Hindlimb muscle (tissue), 1 donor: Measurements from ENCODE around the gene VCPKMT. TPM values are rescaled to one million over a fixed set of nuclear protein-coding genes. Genes with fewer than 3 reads are reported as not detected.
"Not testable (repeated sequence)": the region's sequence is repeated elsewhere in the genome, so short reads cannot be mapped to it uniquely, and the experiment has no call there.

ENCODE experiments used
- DNase-seq: peaks from one replicate; pipeline ENCODE4 v3.0.0-alpha.2; 2013
- polyA plus RNA-seq: library from polyadenylated mRNA; unstranded; fragments of 120-200 nt; gene quantifications from one replicate; pipeline ENCODE4 v1.2.1, GENCODE V29; 2013; ENCODE audit not compliant: insufficient read length

Gene VCPKMT
- polyA plus RNA-seq, 1 donor = 9.9 TPM

DNA sequence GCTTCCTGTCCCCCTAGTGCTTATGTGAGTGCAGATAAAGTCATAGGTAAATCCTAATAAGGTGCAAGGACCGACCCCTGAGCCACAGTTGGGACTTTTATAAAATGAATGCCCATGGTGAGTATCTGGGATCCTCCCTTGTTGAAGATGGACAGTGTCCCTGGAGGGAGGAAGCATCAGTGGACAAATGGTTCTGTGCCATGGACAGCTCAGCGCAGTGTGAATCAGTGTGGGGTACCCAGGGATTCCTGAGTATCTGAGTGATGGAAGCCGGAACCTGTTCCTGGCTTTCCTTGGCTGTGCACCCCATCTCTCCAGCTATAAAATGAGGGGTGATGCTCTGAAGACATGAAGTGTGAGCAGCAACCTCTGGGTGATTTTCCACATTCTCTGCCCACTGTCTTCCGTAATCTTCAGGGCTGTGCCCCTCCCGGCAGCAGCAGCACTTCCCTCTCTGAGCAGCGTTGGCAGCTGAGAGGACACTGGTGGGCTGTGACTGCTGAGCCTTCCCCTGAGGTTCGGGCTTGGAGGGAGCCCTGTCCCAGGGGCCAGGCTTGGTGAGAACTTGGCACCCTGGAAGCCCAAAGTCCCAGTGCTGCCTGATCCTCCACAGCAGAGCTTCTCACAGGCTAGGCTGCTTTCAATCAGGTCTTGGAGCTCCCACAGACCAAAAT is 25.0 kb downstream of the VCPKMT start:
- no peak for DNase-seq

DNA sequence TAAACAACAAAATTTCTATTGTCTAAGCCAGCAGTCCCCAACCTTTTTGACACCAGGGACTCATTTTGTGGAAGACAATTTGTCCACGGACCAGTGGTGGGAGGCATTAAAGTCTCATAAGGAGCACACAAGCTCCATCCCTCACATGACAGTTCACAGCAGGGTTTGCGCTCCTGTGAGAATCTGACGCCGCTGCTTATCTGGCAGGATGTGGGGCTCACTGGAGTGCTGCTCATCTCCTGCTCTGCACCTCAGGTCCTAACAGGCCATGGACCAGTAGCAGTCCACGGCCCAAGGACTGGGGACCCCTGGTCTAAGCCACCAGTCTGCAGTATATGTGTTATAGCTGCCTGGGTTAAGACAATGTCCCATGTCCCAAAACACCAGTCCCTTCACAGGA is 27.2 kb downstream of the VCPKMT start:
- DNase-seq = no peak

DNA sequence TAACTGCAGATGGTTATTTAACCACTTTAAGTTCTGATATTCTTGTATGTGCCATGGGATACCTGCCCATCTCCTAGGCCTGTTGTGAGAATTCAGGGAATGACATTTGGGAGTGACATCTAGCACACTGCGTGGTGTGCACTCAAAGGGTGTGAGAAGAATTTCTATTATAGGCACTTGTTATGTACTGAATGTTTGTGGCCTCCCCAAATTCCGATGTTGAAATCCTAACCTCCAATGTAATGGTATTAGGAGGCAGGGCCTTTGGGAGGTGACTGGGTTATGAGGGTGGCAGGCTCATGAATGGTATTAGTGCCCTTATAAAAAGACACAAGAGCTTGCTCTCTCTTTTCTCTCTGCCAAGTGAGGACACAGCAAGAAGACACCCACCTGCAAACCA is 27.6 kb downstream of the VCPKMT start:
- no peak for DNase-seq

DNA sequence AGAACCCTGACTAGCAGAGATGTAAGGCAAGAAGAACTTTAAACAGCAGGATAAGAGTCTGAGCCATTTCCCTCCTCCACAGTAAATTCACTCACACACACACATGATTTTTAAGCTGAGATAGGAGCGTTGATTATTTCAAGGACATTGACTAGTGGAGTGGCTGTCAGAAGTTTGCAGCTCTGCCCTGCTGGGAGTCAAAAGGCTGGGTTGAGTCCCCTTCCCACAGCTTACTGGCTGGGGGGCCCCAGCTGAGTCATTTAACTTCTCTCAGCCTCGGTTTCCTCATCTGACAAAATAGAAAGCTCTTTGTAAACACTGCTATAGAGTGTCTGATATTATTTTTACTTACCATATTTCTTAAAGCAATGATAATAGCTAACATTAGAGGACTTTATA is 28.3 kb downstream of the VCPKMT start:
- DNase-seq = no peak

DNA sequence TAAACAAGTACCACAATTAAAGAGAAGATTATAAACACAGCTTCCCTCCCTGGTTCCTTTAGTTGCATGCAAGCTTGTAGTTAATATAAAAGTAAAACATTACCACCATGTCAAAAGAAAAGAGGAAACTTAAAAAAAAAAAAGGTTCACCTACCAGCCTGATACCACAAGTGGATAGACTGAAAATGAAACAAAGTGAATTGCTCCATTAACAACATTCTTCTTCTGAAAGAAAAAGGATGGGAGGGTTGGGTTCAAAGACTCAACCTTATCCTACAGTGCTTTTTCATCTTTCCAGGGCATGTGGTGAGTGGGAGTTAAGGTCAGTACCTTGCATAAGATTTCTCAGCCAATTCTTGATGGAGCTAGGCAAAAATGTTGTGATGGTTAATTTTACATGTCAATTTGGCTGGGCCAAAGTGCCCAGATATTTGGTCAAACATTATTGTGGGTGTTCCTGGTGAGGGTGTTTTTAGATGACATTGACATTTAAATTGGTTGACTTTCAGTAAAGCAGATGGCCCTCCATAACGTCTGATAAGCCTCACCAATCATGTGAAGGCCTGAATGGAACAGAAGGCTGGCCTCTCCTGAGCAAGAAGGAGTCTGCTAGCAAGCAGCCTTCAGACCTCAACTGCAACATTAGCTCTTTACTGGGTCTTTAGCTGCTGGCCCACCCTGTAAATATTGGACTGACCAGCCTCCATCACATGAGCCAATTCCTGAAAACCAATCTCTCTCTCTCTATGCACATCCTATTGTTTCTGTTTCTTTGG is 28.8 kb downstream of the VCPKMT start:
- DNase-seq = no peak

DNA sequence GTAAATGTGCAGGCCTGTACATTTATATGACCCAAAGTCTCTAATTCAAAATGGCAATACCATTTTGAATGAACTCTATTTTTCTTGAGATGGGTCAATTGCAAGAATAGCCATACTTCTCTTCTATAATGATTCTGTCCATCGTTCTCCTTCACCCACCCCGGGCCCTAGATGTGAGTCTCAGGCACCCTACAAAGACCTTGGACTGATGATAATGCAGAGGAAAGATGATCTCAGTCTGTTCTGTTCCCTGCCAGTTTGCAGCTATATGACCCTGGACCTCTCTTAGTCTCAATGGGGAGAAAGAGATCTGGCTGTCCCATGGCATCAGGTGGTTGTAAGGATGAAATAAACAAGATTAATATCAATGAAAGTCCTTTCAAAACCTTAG is 30.1 kb downstream of the VCPKMT start:
- no peak for DNase-seq

DNA sequence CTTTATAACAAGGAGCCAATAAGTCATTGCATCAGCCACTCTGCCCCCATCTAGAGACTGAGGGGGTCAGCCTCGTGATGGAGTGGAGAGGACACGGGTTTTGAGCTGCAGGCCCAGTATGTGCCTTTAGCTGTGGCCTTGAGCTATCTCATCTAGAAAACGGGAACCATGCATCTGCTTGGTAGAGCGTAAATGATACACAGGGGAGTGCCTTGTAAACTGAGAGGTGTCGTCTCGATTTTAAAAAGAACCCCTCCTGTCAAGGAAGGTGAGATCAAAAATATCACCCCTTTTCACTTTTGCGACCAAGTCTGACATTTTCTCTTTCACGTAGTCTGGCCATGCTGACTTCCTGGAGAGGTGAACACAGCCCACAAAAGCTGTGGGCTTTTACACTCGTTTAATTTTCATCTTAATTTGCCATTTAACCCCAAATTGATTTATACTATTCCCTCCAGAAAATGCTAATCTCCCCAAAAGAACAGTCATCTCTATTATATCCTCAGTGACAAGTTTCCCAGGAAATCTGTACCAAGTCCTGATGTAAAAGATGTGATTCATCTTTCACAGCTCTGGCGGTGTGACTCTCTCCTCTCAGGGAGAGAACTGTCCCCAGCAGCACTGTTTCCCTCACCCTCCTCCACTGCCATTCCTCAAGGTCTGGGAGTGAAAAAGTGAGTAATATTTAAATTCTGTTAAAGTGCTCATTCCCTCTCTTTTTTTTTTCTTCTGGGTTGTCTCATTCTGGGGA is 30.6 kb downstream of the VCPKMT start:
- DNase-seq = no peak

DNA sequence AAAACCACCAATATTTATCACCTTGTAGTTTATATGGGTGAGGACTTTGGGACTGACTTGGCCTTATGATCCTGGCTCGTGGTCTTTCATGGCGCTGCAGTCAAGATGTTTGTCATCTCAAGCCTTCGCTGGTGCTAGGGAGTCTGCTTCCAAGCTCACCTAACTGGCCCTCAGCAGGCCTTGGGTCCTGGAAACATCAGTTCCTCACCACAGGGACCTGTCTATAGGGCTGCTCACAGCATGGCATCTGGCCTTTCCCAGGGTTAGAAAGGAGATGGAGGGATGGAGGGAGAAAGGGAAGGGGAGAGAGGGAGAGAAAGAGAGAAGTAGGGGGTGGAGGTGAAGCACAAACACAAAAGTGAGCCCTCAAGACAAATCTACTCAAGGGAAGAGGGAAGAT is 31.7 kb downstream of the VCPKMT start:
- no peak for DNase-seq

DNA sequence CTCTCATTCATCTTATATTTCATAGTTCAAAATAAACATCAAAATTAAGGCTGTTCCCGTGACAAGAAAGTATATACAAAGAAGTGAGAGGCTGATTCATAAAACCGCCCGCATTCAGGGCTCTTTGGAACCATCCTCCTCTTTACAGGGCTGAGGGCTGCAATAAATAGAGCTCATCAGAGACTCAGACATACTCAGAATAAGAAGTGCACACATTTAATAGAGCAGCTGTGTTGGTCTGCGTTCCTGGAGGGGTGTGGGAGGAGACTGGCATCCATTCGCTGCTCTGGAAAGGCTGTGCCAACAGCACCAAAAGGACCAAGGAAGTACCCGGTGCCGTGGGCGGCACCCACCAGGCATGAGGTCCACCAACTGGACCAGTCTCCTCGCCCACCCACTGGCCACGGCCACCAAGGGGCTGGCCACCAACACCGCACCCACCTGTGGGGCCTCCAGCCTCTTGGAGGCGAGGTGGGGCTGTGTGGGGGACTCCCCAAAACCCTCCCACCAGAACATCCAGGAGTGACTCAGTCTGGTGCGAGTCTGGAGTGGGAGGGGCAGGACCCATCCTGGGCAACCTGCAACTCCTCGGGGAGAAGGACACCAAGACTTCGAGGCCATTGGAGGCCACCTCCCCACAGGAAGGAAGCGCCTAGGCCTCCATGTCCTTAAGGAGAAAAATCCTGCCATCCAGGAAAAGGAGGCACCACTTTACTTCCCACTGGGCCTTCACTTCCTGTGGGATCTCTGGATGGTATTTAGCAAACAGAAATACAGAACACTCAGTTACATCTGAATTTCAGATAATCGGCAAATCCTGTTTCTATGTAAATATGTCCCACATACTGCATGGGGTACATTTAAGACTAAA is 32.7 kb downstream of the VCPKMT start:
- no peak for DNase-seq

DNA sequence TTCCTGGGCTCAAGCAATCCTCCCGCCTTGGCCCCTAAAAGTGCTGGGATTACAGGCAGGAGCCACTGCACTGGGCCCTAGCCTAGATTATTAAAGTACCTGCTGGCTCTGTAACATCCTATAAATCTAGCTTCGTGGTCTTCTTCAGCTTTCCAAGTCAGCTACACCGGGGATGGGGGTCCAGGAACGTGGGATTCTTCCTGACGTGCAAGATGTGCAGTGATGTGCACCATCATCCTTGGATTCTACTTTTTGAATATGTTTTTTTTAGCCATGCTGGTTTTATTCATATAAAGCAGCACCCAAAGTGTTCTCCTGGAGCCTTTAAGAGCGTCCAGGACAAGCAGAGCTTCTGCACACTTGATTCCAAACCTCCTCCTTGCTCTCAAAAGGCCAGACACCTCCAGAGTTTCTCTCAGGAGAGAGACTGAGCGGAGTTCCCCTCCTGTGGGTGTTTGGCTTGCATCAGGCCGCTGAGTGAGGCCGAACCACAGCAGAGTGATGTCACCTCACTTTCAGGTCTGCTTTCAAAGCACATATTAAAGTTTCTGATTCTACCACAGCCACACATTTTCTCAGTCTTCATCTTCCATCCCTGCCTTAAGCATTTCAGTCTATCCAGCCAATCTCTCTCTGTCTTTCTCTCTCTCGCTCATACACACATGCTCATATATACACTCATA is 33.4 kb downstream of the VCPKMT start:
- no peak for DNase-seq

DNA sequence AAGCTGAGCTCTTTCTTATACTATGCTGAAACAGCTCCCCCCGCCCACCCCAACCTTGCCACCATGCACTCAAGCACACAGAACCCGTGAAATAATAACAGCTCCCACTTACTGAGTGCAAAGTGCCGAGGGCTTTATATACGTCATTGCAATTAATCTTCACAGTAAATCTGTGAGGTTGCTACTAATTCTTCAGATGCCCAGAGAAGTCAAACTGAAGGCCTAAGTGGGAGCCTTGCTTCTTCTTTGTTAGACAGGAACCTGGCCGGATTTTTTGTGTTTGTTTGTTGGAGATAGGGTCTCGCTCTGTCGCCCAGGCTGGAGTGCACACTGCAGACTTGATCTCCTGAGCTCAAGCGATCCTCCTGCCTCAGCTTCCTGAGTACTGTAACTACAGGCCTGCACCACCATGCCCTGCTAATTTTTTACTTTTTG is 34.0 kb downstream of the VCPKMT start:
- DNase-seq = no peak

DNA sequence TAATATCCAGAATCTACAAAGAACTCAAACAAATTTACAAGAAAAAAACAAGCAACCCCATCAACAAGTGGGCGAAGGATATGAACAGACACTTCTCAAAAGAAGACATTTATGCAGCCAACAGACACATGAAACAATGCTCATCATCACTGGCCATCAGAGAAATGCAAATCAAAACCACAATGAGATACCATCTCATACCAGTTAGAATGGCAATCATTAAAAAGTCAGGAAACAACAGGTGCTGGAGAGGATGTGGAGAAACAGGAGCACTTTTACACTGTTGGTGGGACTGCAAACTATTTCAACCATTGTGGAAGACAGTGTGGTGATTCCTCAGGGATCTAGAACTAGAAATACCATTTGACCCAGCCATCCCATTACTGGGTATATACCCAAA is 37.3 kb downstream of the VCPKMT start:
- DNase-seq = not testable (repeated sequence)

DNA sequence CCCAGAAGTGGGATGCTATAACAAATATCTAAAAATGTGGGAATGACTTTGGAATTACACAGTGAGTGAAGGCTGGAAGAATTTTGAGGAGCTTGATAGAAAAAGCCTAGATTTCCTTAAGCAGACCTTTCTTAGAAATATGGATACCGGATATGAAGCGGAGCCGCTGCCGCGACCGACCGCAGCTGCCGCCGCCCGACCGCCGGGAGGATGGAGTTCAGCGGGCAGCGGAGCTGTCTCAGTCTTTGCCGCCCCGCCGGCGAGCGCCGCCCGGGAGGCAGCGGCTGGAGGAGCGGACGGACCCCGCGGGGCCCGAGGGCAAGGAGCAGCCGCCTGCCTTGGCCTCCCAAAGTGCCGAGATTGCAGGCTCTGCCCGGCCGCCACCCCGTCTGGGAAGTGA is 42.7 kb downstream of the VCPKMT start:
- DNase-seq = not testable (repeated sequence)

DNA sequence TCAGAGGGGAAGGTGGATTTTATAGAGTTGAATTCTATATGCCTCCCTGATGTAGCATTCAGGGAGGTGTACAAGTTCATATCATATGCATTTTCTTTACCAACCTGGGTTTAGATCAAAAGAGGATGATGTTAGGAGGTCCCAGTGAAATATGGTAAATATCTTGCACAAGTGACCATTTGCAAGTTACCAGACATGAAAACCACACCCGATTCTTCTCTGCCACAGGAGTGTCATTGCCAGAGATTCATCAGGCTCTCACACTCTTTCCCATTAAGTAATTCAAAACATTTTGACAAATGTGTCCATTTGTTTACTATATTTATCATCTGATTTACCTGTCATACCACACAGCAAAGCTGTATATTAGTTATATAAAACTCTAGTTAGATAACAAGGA is 44.0 kb downstream of the VCPKMT start:
- DNase-seq = no peak

DNA sequence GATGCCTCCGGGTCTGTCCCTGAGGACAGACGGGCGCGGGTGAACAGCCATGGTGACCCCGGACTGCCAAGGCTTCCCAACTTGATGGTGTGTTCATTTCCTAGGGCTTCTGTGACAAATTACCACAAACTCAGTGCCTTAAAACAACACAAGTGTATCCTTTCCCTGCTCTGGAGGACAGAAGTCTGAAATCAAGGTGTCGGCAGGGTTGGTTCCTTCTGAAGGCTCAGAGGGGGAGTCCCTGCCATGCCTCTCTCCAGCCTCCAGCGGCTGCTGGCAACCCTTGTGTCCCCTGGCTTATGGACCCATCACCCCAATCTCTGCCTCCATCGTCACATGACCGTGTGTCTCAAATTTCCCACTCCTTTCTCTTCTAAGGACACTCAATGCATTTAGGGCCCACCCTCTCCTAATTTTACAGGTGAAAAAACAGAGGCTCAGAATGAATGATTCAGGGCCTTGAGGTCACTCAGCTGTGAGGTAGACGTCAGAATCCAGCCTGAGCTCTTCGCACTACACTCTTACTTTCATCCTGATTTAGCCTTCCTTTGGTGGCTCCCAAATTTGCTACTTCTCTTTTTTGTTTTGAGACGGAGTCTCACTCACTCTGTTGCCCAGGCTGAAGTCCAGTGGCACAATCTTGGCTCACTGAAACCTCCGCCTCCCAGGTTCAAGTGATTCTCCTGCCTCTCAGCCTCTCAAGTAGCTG is 45.4 kb downstream of the VCPKMT start:
- DNase-seq = no peak

DNA sequence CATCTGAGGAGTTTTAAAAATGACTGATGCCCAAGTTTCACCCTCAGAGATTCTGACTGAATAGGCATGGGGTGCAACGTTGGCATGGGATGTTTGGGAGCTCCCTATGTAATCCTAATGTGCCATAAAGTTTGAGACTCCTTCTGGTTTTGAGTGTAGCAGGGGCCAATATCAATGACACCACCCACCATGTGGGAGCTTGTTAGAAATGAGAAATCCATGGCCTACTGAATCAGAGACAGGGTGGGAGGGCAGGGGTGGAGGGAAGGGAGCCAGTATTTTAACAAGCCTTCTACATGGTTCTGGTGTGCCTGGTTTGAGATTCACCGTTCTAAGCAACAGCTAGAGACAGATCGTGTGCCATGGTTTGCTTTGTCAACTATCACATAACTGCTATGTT is 46.1 kb downstream of the VCPKMT start:
- DNase-seq = no peak

DNA sequence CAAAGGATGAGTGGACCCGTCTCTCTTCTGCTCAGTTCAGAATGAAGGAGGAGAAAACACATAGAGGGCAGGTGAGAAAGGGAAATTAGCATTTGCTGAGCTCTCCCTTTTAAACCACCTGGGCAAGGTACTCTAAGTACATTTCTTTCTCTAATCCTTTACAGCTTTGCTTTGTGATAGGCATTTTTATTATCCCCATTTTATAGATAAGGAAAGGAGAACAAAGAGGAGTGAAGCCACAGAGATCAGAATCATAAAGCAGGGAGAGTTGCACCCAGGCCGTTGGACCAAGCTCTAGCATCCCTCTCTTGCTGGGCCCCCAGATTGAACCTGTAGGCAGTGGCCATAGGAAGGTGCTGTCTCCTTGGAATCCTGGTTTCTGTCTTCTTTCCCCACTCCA is 47.0 kb downstream of the VCPKMT start:
- DNase-seq = no peak

DNA sequence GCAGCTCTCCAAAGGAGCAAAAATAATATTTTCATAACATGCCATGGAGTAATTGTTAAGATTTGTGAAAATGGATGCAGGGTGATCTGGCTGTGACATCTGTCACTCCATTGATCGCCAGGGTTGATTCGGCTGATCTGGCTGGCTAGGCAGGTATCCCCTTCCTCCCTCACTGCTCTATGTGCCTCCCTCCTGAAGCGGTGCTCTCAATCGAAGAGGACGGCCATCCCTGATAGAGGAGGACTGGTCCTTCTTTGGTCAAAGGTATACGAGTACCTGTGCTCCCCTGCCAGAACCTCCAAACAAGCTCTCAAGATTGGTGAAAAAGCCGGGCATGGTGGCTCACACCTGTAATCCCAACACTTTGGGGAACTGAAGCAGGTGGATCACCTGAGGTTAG is 47.9 kb downstream of the VCPKMT start:
- no peak for DNase-seq

DNA sequence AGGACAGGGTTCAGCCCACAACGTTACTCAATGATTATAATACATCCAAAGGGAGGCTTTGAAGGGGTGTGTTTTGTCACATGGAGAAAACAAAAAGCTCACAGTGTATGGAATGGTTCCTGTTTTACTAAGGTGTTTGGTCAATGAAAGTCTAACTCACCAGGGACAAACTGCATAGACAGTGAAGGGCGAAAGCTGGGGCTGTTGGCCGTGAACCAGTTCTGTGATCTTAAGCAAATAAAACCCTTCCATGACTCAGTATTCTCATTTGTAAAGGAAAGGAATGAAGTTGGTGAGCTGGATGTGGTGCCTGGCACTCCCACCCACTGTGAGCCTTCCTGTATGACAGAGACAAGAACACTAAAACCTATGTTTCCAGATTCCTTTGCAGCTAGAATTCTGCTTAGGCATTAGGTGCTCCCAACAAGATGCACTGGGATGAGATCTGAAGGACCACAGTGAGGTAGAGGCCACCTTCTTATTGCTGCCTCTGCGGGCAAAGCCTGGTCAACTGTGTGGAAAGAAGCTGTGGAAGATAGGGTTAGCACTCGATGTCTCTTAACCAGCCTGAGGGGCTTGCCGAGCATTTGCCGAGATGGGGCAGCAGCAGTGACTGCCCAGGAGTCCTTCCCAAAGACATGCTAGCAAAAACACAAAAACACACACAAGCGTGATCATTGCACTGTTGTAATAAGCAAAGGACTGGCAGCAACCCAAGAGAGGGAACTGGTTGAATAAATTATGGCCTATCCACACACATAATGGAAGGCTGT is 48.5 kb downstream of the VCPKMT start:
- DNase-seq = no peak

DNA sequence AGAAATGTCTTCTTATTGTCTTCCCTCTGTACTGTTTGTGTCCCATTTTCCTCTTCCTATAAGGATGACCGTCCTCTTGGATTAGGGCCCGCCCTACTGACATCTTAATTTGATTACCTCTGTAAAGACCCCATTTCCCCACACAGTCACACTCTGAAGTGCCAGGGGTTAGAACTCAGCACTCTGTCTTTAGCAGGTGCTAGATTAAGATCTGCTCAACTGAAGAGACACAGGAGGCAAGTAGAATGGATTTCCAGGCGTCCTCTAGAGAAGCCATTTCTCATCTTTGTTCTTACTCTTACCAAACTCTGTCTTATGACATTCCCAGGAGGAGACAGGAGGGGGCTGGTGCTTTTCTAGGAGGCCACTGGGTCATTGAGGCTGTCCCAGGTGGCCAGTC is 50.8 kb downstream of the VCPKMT start:
- no peak for DNase-seq

DNA sequence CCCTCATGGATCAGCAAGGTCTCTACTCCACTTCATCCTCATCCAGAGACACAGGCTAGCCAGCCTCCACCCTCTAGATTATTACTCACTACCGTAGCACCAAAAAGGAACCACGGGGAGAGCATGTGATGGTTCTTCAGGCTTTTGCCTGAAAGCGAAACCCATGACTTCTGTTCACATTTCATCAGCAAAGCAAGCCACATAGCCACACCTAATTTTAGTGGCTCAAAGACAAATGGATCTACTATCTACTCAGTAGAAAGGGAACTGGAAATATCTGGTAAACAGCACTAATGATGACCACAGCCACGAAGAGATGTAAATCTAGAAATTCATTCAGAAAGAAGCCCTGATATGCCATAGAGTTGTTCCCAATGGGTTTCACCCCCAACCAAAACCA is 51.4 kb downstream of the VCPKMT start:
- no peak for DNase-seq
